ENCODE measurements around the gene SLC24A3.

SLC24A3 gene

GRCh38 chr20:19515074-19515473, 302.6 kb downstream of the SLC24A3 start:
- no peak for DNase-seq

GRCh38 chr20:19519466-19519865, 307.0 kb downstream of the SLC24A3 start:
- DNase-seq, result no peak

- no peak for DNase-seq
Observed at GRCh38 chr20:19520261-19520660, 307.8 kb downstream of the SLC24A3 start.

GRCh38 chr20:19522071-19522801, 309.8 kb downstream of the SLC24A3 start:
- DNase-seq, result no peak

- DNase-seq, result no peak
Observed at GRCh38 chr20:19522836-19523590, 310.6 kb downstream of the SLC24A3 start.

GRCh38 chr20:19524691-19525090, 312.2 kb downstream of the SLC24A3 start:
- no peak for DNase-seq

- DNase-seq, result no peak
Observed at GRCh38 chr20:19527509-19527908, 315.1 kb downstream of the SLC24A3 start.

GRCh38 chr20:19528286-19529030, 316.0 kb downstream of the SLC24A3 start:
- DNase-seq, result no peak

GRCh38 chr20:19530006-19530405, 317.6 kb downstream of the SLC24A3 start:
- DNase-seq, result no peak

GRCh38 chr20:19531446-19531845, 319.0 kb downstream of the SLC24A3 start:
- no peak for DNase-seq

GRCh38 chr20:19538556-19538955, 326.1 kb downstream of the SLC24A3 start:
- no peak for DNase-seq

GRCh38 chr20:19539191-19539590, 326.7 kb downstream of the SLC24A3 start:
- no peak for DNase-seq

- DNase-seq, result peak in 1 of 2 experiments; percentile 2
Observed at GRCh38 chr20:19540392-19540791, 327.9 kb downstream of the SLC24A3 start.

- no peak for DNase-seq
Observed at GRCh38 chr20:19543101-19543500, 330.7 kb downstream of the SLC24A3 start.

GRCh38 chr20:19544684-19545083, 332.2 kb downstream of the SLC24A3 start:
- no peak for DNase-seq

- no peak for DNase-seq
Observed at GRCh38 chr20:19546648-19547047, 334.2 kb downstream of the SLC24A3 start.

GRCh38 chr20:19547547-19547946, 335.1 kb downstream of the SLC24A3 start:
- no peak for DNase-seq

GRCh38 chr20:19549896-19550295, 337.5 kb downstream of the SLC24A3 start:
- DNase-seq, result no peak

- DNase-seq, result no peak
Observed at GRCh38 chr20:19552221-19553180, 340.1 kb downstream of the SLC24A3 start.

GRCh38 chr20:19554666-19555065, 342.2 kb downstream of the SLC24A3 start:
- DNase-seq, result no peak

- DNase-seq, result no peak
Observed at GRCh38 chr20:19555726-19556125, 343.3 kb downstream of the SLC24A3 start.

- no peak for DNase-seq
Observed at GRCh38 chr20:19557291-19557690, 344.8 kb downstream of the SLC24A3 start.
